Upper lobe of left lung (tissue), 6 donors: ENCODE measurements around the gene COMMD2. TPM values are rescaled to one million over a fixed set of nuclear protein-coding genes. Genes with fewer than 3 reads are reported as not detected.

Source experiments
- ATAC-seq, 2 donors: fragments of 200-7000 bp; cut with Tn5 transposase; one replicate each; pipeline ENCODE4 v1.9.1; 2022; ENCODE audit warnings: mild to moderate bottlenecking in 2 of 2, moderate library complexity in 2 of 2; ENCODE audit not compliant: low FRiP score in 2 of 2
- DNase-seq, 2 donors: peaks; one replicate each; pipeline ENCODE4 v3.0.0-alpha.2; 2019 to 2020
- H3K27ac ChIP-seq, 4 donors: fragments of 200-600 bp; sonication (generic); one replicate each; pipeline ENCODE4 v1.5.1; 2016 to 2019
- H3K27me3 ChIP-seq, 4 donors: fragments of 200-600 bp; sonication (generic); one replicate each; pipeline ENCODE4 v1.5.1; 2017 to 2019
- H3K36me3 ChIP-seq, 4 donors: fragments of 200-600 bp; sonication (generic); one replicate each; pipeline ENCODE4 v1.5.1; 2016 to 2019
- H3K4me1 ChIP-seq, 4 donors: fragments of 200-600 bp; sonication (generic); one replicate each; pipeline ENCODE4 v1.5.1; 2018 to 2019
- H3K4me3 ChIP-seq, 4 donors: fragments of 200-600 bp; sonication (generic); one replicate each; pipeline ENCODE4 v1.5.1; 2017 to 2019; ENCODE audit warnings: mild to moderate bottlenecking in 2 of 4, moderate library complexity in 1 of 4
- H3K9me3 ChIP-seq, 4 donors: fragments of 200-600 bp; sonication (generic); one replicate each; pipeline ENCODE4 v1.5.1; 2018 to 2019
- CTCF ChIP-seq, 6 experiments: fragments of 450-650 bp in 4 of 6; fragments of 200-600 bp in 2 of 6; sonication (generic) in 2 of 6; IDR thresholded peaks; one replicate each; pipeline ENCODE4 v1.5.1; 2016 to 2019; ENCODE audit warnings: antibody characterized with exemption in 6 of 6
- EP300 ChIP-seq, 4 donors: sonication (generic); formaldehyde crosslinking; IDR thresholded peaks; one replicate each; pipeline ENCODE4 v1.5.1; 2017; ENCODE audit warnings: antibody characterized with exemption in 4 of 4, control low read depth in 2 of 4
- POLR2A ChIP-seq, 4 donors: fragments of 450-650 bp; IDR thresholded peaks; one replicate each; pipeline ENCODE4 v1.5.1; 2016 to 2017; ENCODE audit warnings: antibody characterized with exemption in 4 of 4, mild to moderate bottlenecking in 2 of 4
- POLR2AphosphoS5 ChIP-seq, 2 donors: sonication (generic); formaldehyde crosslinking; IDR thresholded peaks; one replicate each; pipeline ENCODE4 v1.5.1; 2017; ENCODE audit warnings: antibody characterized with exemption in 2 of 2
- WGBS, 2 donors: methylation state at CpG; one replicate each; pipeline ENCODE4 v1.1.5; 2017 to 2018; 5-methylcytosine and 5-hydroxymethylcytosine counted together
- total RNA-seq, 6 donors: library from RNA; depleted of rRNA in 4 of 6; stranded (reverse); fragments of >200 nt in 4 of 6; gene quantifications; one replicate each; pipeline versions ENCODE4 v1.1.0 to v1.2.1, GENCODE V29; 2016 to 2021
- donor health status: DM: no; HTN: no; CAD: no; lungs with moderate emphysema.
- donor health status: DM: no; HTN: yes; CAD: no; lungs with severe emphysema.

Gene COMMD2
- total RNA-seq, 6 donors from 2014 or later: 11.5 to 44.0 (median 39.4) TPM

GRCh38 chr3:149738876-149739275, 13.4 kb downstream of the COMMD2 start:
- Histone ChIP-seq H3K4me3 (no peak overlapping the region), H3K27me3 (no peaks in the 10 kb centered on the region), H3K9me3 (no peaks in the 10 kb centered on the region), H3K27ac (no peak overlapping the region), H3K36me3 (peaks cover 3 to 45% (median 11%) of the 10 kb centered on the region in 4 donors), H3K4me1 (peaks cover 0 to 13% (median 5%) of the 10 kb centered on the region in 4 donors)
- 71 to 72% methylated on average over 2 of the region's 2 CpGs for whole genome bisulfite sequencing, 2 donors
- ATAC-seq: no peak
- TF ChIP-seq POLR2AphosphoS5 (IDR thresholded peaks at IDR 0.05) (no peak), CTCF (IDR thresholded peaks at IDR 0.05) (no peak), POLR2A (IDR thresholded peaks at IDR 0.05) (no peak), EP300 (IDR thresholded peaks at IDR 0.05) (no peak)
- DNase-seq: no peak

GRCh38 chr3:149736953-149737205, 15.4 kb downstream of the COMMD2 start:
- H3K27me3 ChIP-seq: no peaks in the 10 kb centered on the region
- H3K4me3 ChIP-seq: no peak overlapping the region
- no peak for DNase-seq
- no peak for TF ChIP-seq POLR2AphosphoS5 (IDR thresholded peaks at IDR 0.05)
- no peak for TF ChIP-seq POLR2A (IDR thresholded peaks at IDR 0.05)
- no peak for TF ChIP-seq CTCF (IDR thresholded peaks at IDR 0.05)
- no peak for TF ChIP-seq EP300 (IDR thresholded peaks at IDR 0.05)
- H3K9me3 ChIP-seq: no peaks in the 10 kb centered on the region
- peaks cover 0 to 13% (median 5%) of the 10 kb centered on the region in 4 donors for H3K4me1 ChIP-seq
- no peak for ATAC-seq
- peaks cover 3 to 31% (median 11%) of the 10 kb centered on the region in 4 donors for H3K36me3 ChIP-seq
- peak overlapping the region in 3 of 4 donors; percentile 21 to 56 (median 41) for H3K27ac ChIP-seq

GRCh38 chr3:149736175-149736952, 15.9 kb downstream of the COMMD2 start:
- peak; percentile 43 to 73 for ATAC-seq

GRCh38 chr3:149732234-149732633, 20.1 kb downstream of the COMMD2 start:
- H3K27ac ChIP-seq: no peak overlapping the region
- no peaks in the 10 kb centered on the region for H3K27me3 ChIP-seq
- TF ChIP-seq CTCF (IDR thresholded peaks at IDR 0.05) (no peak), POLR2AphosphoS5 (IDR thresholded peaks at IDR 0.05) (no peak), POLR2A (IDR thresholded peaks at IDR 0.05) (no peak), EP300 (IDR thresholded peaks at IDR 0.05) (no peak)
- 72 to 77% methylated on average over 3 of the region's 3 CpGs for WGBS, 2 donors
- DNase-seq (no peak), ATAC-seq (no peak)
- no peaks in the 10 kb centered on the region for H3K9me3 ChIP-seq
- H3K4me1 ChIP-seq: peaks cover 0 to 13% (median 5%) of the 10 kb centered on the region in 4 donors
- H3K36me3 ChIP-seq: no peaks in the 10 kb centered on the region
- no peak overlapping the region for H3K4me3 ChIP-seq

More at GRCh38 chr3:149736175-149736952, 15.9 kb downstream of the COMMD2 start:
- Histone ChIP-seq H3K27ac (peak overlapping the region in 3 of 4 donors; percentile 21 to 56 (median 48)), H3K4me1 (peaks cover 0 to 13% (median 5%) of the 10 kb centered on the region in 4 donors), H3K36me3 (peaks cover 3 to 26% (median 11%) of the 10 kb centered on the region in 4 donors), H3K27me3 (no peaks in the 10 kb centered on the region), H3K4me3 (no peak overlapping the region), H3K9me3 (no peaks in the 10 kb centered on the region)
- peak in 1 of 2 donors; percentile 48 for DNase-seq
- peak in 2 of 4 donors; percentile 37 to 71 for TF ChIP-seq EP300 (IDR thresholded peaks at IDR 0.05)
- TF ChIP-seq POLR2A (IDR thresholded peaks at IDR 0.05): no peak
- no peak for TF ChIP-seq POLR2AphosphoS5 (IDR thresholded peaks at IDR 0.05)
- TF ChIP-seq CTCF (IDR thresholded peaks at IDR 0.05): no peak
- WGBS, 2 donors: 21 to 41% methylated on average over 2 of the region's 2 CpGs

GRCh38 chr3:149727656-149728055, 24.6 kb downstream of the COMMD2 start:
- ATAC-seq: no peak
- WGBS, 2 donors: 67 to 76% methylated on average over 2 of the region's 2 CpGs
- H3K4me1 ChIP-seq: no peaks in the 10 kb centered on the region
- no peak for DNase-seq
- no peak overlapping the region for H3K27ac ChIP-seq
- H3K36me3 ChIP-seq: no peaks in the 10 kb centered on the region
- no peaks in the 10 kb centered on the region for H3K27me3 ChIP-seq
- no peak for TF ChIP-seq POLR2AphosphoS5 (IDR thresholded peaks at IDR 0.05)
- TF ChIP-seq EP300 (IDR thresholded peaks at IDR 0.05): no peak
- TF ChIP-seq CTCF (IDR thresholded peaks at IDR 0.05): no peak
- TF ChIP-seq POLR2A (IDR thresholded peaks at IDR 0.05): no peak
- H3K4me3 ChIP-seq: no peak overlapping the region
- H3K9me3 ChIP-seq: no peaks in the 10 kb centered on the region
